Stimulated activated CD8-positive, alpha-beta memory T cell treated with anti-CD3 and anti-CD28 coated beads, Interleukin-2, amount 100 ng/mL, for 48 hours (primary cell): ENCODE data around the gene SLC38A10.

Experiments
- DNase-seq, 2 donors: peaks; one replicate each; pipeline ENCODE4 v3.0.0-alpha.2; 2020; ENCODE audit warnings: low read depth in 2 of 2

SLC38A10 gene

DNA sequence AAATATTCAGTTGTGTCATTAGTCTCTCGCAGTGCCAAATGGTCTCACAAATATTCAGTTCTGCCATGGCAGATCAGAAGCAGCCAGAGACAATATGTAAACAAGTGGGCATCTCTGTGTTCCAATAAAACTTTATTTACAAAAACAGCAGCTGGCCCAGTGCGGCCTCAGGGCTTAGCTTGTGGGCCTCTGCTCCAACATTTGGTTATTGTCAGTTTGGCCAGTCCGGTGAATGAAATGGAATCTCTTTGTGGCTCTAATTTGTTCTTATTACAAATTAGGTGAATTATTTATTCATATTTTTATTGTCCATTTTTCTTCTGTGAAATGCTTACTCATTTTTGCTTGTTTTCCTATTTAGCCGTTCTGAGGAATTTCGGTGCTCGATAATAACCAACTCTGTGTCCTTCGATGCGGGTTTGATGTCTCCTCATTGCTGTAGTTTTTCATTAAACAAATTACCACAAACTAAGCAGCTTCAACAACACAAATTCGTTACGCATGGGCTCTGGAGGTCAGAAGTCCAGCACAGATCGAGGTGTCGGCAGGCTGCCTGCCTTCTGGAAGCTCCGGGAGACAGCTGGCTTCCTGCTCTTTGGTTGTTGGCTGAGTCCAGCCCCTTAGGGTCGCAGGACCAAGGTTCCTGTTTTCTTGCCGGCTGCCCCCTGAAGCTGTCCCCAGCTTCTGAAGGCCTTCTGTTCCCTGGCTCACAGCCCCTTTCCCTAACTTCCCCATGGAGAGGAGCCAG lies 4.1 kb upstream of the SLC38A10 start:
- DNase-seq = no peak

DNA sequence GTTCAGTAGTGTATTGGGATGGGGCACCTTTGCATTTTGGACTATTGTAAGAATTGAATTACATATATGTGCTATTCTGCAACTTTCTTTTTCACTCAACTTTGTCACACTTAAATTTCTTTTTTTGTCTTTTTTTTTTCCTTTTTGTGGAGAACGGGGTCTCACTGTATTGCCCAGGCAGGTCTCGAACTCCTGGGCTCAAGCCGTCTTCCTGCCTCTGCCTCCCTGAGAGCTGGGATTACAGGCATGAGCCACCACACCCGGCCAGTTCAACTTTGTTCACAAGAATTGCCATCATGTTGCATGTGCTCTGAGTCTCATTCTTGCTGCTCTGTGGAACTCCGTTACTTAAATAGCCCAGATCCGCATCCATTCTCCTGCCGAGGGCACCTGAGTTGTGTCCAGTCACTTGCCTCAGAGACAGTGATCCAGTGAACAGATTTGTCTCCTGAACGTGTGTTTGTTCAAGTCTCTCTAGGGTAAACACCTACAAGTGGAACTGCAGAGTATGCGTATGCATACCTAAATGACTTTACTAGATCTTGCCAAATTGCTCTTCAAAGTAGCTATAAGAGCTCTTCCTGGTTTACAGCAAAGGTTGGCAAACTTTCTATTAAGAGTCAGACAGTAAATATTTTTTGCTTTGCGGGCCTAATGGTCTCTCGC lies 3.4 kb upstream of the SLC38A10 start:
- no peak for DNase-seq

DNA sequence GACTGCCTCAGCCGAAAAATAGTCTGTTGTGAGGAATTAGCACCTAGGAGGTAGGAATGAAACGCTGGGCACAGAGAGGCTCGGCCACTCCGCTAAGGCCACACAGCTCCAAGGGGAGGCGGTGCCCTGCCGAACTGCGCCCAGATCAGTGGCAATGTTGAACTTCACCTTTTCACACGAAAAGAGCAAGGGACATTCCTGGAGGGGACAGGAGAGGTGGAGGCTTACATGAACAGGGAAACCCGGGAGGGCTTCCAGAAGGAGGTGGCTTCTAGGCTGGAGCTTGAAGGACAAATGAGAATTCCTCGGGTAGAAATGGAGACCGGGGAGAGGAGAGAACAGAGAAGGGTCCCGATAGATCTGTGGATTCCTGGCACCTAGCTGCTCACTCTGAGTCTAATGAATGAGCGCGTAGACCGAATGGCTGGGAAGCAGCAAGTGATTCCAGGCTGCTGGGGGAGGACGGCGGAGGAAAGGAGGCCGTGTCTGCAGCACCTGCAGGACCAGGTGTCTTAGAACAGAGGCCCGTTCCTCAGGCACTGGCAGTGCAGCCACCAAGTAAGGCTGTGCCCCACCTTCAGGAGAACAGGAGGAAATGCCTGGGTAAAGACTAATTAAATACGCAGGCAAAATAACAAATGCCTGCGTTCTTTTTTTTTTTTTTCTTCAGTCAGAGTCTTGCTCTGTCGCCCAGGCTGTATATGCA lies 722 bp upstream of the SLC38A10 start:
- DNase-seq = peak in 1 of 2 donors; percentile 11

DNA sequence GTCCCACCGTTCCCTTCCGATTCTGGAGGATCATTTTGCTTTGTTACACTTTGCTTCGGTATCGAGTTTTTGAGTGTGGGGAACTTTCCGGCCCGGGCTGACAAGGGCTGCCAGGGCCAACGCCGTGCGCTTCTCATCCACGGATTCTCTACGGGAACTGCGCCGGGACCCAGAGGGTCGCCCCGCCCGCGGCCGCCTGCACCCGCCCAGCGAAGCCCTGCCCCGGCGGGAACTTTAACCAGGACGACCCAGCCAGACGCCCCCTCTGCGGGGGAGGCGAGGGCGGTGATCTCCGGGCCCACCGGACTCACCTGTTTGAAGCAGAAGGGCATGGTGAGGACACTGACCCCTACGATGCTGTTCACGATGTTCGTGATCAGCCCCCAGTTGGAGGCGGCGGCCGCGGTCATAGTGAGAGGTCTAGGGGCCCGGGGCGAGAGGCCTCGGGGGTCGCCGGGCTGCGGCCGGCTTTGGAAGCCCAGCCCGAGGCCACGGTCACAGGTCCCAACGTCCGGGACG lies 536 bp downstream of the SLC38A10 start:
- DNase-seq = no peak

DNA sequence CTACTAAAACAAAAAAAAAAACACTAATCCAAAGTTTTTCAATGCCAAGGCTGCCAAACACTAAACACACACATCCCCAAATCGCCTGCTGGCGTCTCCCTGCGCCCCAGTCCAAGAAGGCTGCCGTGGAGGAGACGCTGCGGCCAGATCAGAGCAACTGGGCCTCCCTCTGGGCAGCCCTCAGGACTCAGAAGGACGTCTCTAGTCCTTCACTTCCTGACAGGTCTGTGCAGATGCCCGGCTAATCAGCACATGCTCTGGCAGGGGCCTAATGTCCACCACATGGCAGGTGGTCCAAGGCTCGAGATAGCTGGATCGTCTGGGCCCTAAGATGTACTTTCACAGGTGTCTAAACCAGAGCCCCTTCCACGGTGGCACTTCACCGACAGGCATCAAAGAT lies 2.7 kb downstream of the SLC38A10 start:
- DNase-seq = no peak

DNA sequence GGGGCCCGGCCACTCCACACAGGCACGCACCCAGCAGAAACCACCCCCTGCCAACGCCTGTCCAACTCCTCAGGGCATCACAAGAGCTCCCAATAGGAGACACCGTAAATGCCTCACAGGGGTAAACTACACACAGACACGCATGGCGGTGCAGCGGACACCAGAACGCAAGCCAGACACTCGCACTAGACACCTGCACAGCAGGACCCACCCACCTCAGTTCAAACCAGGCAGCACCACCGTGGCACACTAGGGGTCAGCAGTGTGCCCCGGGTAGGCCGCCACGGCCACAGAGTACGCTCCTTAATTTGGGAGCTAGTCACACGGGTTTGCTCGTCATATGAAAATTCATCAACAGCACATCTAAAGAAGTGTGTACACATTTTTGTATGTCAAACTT lies 3.4 kb downstream of the SLC38A10 start:
- peak; percentile 60 to 62 for DNase-seq

DNA sequence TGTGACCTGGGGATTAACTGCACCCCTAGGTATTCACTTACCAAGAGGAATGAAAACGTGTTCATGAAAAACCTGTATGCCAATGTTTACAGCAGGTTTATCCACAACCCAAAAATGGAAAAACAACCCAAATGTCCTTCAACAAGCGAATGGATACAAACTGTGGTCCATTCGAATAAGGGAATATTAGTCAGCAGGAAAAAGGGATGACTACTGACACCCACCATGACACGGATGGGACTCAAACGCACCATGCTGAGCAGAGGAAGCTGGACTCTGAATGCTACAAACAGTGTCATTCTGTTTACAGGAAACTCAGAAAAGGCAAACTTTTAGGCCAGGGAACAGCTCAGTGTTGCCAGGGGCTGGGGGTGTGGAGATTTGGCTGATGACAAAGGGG lies 4.9 kb downstream of the SLC38A10 start:
- DNase-seq = no peak

DNA sequence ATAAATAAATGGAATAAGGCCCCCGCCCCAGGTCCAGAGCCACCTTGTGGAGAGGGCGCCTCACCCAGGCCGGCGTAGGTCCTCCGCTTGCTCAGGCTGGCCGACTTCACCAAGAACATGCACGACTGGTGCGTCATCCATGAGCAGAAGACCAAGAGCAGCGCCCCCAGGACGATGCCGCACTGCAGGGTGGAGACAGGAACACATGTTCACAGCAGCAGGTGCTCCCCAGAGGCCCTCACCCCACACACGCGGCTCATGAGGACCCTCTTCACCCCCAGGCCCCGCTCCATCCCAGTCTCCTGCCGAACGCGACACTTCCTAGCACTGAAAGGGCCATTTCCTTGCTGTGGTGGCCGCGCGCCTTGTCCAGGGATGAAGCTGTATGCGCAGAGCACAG lies 5.5 kb downstream of the SLC38A10 start:
- no peak for DNase-seq

DNA sequence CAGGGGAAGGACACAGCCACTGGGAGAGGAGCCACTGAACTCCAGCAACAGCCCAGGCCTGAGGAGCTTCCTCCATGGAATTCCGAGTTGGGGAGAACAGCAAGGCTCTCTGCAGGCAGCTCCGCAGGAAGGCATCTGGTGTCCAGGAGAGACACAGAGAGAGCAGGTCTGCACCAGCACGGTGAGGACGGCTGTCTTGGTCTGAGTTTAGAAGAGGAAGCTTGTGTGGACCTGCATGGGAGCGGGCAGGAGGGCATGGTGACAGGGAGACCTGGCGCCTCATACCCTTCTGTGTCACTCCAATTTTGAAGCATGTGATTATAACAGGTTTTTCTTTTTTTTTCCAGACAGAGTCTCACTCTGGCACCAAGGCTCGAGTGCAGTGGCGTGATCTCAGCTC lies 6.4 kb downstream of the SLC38A10 start:
- no peak for DNase-seq

DNA sequence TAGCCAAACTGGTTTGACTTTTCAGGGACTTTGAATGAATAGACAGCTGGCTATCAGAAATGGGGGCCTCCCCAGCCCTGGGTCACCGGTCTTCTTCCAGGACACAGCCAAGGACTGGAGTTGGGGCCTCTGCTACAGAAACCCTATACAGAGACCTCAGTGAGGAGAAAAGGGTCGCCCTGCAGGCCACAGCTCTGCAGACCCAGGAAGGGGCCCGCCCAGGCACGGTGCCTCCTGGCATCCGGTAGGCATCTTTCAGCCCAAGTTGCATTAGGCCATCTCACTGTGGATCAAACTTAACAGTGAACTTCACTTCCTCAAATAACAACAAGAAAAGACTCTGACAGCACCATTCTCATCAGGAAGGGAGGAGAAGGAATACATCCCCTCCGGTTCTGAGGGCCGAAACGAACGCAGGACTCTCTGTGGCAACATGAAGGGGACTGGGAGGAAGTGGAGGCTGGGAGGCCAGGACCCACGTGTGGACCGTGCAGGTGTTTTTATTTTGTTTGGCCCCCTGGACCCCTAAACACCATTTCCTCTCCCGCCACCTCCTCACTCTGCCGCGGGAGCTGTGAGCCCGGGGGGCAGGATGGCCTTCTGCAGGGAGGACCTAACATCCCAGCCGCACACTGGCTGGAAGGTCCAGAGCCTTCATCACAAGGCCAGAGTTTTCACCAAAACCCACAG lies 7.2 kb downstream of the SLC38A10 start:
- no peak for DNase-seq

DNA sequence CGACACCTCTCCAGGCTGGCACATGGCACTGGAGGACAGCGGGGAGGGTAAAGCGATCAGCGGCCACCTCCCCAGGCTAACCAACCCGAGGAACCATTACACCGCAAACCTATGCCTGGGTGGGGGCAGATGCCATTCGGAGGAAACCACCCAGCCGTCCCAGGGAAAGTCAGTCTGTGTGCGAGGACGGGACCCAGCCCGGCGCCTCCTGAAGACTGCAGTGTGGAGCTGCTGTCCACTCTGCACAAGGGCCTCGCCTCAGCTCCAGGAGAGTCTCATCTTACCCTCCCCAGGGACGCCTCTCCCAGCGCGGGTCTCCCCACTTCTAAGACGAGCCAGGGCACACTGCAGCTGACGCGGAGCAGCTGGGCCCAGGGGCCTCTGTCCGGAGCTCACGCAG lies 8.0 kb downstream of the SLC38A10 start:
- no peak for DNase-seq

DNA sequence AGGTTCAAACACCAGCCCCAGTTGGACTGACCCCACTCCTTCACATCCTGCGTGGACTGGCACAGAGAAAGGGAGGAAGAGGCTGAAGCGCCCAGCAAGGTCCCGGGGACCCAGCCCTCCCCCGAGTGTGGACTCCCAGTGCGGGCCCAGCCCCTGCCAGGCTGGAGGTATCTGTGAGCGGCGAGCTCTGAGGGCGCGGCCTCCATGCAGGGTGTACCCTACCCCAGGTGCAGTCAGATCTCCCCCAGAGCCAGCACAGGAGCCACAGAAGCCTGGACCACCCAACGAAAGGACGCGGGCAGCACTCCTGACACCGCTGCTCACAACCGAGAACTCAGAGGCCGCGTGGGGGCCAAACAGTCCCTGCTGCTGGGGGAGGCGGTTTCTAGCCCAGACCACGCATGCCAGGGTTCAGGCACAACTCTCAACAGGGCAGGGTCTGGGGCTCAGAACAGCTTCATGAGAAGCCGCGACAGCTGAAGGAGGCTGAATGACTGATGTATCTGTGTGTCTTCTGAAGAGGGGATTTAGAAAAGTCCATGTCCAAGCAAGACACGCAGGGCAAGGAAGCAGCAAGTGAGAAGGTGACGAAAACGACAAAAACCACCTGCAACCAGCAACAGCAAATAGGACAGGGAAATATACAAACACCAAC lies 8.5 kb downstream of the SLC38A10 start:
- no peak for DNase-seq

DNA sequence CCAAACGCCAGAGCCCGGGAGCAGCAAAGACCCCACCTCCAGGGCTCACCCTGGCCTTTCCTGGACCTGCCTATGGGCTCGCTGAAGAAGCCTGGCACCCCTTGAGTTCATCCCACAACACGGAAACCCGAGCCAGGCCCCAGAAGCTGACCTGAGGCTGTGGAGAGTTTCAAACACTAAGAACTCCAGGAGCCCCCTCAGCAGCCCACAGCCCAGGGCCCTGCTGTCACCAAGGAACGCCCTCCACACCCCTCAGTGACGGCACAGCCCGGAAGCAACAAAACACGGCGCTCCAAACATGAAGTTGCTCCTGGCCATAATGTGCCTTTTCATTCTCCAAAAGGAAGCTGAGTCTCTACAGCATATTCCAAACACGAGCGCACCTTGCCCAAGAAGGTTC lies 9.2 kb downstream of the SLC38A10 start:
- no peak for DNase-seq

DNA sequence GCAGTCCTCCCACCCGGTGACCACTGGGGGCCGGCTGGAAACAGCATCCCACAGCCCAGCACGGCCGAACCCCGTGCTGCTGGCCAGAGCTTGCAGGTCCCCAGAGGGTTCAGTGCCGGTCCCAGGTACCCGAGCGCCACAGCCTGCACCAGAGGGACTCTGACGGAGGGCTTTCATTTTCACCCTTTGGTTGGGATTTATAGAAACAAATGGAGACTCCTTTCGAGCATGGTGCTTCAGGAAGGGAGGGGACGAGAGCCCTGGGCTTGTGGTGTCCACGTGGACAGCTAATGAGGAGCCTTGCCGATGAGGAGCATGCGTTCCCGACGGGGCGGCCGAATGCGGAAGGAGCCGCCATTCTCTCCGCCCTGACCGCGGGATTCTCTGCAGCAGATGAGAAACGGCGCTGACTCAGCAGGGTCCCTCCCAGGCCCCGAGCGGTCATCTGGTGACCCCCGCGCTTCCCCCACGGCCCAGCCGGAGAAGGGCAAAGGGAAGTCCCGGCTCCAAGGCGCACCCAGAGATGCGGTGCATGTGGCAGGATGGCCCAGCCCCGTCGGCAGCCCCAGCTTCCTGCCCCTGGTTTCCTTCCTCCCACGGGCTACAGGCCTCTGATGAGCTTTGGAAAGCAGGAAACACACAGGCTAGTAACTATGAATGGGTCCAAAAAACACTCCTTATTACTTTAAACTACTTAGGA lies 9.8 kb downstream of the SLC38A10 start:
- DNase-seq = peak; percentile 48 to 63

DNA sequence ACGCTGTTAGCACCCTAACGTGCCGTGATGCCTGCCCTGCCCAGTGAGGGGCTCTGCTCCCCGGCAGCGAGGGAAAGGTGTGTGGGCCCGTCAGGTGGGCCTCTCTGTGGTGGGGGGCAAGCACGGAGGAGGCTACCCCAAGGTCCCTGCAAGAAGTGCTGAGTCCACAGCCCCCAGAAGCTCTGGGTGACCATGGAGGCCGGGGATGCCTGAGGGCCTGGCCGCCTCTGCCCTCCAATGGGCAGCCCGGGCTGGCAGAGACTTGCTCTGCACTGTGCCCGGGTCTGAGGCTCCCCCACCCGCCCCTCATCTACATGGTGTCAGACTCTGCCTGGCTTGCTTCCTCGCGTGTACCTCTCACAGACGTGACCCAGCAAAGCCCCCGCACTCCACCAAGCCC lies 12.2 kb downstream of the SLC38A10 start:
- no peak for DNase-seq

DNA sequence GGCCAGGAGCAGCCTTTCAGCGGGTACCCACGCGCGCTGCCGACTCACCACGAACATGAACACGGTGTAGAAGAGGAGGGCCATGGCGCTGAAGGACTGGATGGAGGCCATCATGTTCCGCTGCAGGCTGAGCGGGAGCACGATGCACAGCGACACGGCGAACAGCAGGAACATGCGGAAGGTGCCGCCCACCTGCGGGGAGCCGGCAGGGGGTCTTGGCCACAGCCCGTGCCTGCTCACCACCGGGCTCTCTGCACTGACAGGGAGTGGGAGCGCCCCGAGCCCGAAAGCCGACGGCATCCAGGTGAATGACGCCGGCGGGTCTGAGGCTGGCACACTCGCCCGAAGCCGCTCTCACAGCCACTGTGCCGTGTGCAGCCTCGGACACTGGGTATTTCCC lies 13.0 kb downstream of the SLC38A10 start:
- no peak for DNase-seq

DNA sequence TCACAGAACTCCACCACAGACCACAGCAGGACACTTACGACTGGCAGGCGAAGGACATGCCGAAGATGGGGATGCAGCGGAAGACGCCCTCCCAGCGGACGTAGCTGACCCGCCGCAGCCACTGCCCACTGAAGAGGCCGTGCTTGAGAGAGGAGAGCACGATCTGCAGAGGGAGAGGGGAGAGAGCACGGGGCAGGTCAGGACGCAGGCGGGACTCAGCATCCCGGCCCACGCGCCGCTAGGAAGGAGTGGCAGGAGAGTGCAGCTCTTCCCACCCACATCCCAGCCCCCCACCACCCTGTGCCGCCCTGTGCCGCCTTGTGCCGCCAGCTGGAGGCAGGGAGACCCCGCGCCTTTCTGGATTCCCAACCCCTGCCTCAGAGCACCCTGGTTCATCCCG lies 14.5 kb downstream of the SLC38A10 start:
- DNase-seq = no peak

DNA sequence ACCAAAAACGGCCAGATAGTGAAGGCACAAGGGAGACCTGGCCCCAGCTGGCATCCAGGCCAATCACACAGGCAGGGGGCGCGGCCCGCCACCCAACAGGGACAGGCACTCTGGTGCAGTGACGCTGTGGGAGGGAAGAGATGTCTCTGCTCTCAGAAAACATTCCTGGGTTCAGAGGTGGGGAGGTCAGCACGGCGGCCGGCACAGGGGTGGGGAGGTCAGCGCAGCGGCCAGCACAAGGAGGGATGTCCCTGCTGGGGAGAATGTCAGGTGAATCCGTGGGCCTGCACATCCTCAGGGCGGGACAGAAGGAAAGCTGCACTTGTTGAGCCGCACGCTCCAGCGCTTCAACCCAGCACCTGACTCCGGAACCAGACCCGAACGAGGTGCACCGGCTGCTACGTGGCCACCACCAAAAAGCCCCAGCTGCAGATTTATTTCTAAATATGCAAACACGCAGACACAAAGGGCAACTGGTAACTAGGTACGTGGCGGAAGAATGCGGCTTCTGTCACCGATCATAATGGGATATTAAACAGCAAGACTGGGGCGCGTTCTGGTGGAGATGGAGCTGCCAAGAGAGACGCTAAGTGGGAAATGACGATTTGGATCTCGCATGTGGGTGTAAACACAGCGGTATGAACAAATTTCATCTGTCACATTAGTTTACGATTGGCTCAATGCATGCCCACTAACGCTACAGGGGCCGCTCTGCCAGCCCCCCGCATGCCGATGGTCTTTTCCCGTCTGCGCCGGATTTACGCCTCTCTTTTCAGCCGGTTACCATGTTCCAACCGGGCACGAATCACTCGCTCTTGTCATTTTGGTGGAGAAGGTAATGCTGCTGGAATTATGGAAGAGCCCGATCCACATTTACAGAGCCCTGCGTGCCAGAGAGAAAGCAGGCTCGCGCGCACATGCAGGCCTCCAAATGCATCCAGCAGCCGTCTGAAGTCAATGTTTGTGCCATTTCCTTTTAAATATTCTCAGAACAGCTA lies 15.5 kb downstream of the SLC38A10 start:
- no peak for DNase-seq

DNA sequence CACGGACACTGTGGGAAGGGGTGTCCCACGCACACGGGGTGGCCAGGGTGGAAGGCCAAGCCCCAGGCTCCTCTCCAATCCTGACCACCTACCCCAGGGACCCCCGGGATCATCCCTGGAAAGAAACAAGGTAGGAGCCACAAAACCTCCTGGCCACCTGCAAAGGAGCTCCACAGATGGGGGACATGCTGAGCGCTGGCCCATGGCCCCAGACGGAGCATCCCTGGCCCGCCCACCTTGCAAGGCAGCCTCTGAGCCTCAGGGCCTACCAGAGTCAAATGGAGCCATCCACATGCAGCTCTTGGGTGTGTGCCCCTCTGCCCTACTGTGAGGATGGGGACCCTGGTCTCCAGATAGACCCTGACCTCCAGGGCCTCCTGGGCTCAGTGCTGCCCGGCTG lies 16.3 kb downstream of the SLC38A10 start:
- DNase-seq = no peak
